Measurements from ENCODE around the gene NEK11. TPM values are rescaled to one million over a fixed set of nuclear protein-coding genes. Genes with fewer than 3 reads are reported as not detected.

NEK11 gene
- total RNA-seq, 1 donor, result 14.5 TPM

DNA sequence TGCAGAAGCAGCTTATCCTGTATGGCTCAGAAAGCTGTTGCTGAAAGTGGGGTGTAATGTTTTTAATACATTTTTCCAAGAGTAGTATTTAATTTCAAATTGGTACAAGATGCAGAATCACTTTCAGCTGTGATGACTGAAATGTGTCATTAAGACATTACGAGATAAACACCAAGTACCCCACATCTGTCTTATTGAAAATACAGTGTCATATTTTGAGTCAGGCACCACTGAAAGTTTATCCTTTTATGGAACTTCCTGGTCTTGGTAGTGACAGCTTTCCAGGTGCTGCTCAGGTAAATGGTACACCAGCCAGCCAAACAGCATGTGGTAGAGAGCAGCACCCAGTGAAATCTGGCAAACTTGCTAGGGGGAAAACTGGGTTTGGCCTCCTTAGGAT, 17.0 kb upstream of the NEK11 start:
- no peaks in the 10 kb centered on the region for H3K27me3 ChIP-seq (ENCODE audit: insufficient read depth, low read length)
- no peak overlapping the region for H3K27ac ChIP-seq (ENCODE audit: low read depth, low read length)
- no peaks in the 10 kb centered on the region for H3K4me1 ChIP-seq (ENCODE audit: insufficient read depth, low read length)
- H4K20me1 ChIP-seq (ENCODE audit: insufficient read depth, low read length), result no peaks in the 10 kb centered on the region
- no peaks in the 10 kb centered on the region for H3K9me3 ChIP-seq (ENCODE audit: low read depth, low read length)
- H3K4me2 ChIP-seq (ENCODE audit: insufficient read depth, low read length), result no peak overlapping the region
- no peak overlapping the region for H2AFZ ChIP-seq (ENCODE audit: low read length)
- H3K4me3 ChIP-seq (ENCODE audit: insufficient read depth, low read length), result no peak overlapping the region
- no peak for DNase-seq (ENCODE audit: insufficient read length, low spot score, missing footprints)
- no peak for TF ChIP-seq CTCF (IDR thresholded peaks at IDR 0.05; ENCODE audit: extremely low read depth, low read depth, low read length)
- peaks cover 38% of the 10 kb centered on the region for H3K36me3 ChIP-seq (ENCODE audit: insufficient read depth, low read length)
- H3K79me2 ChIP-seq (ENCODE audit: insufficient read depth, low read length), result no peaks in the 10 kb centered on the region

DNA sequence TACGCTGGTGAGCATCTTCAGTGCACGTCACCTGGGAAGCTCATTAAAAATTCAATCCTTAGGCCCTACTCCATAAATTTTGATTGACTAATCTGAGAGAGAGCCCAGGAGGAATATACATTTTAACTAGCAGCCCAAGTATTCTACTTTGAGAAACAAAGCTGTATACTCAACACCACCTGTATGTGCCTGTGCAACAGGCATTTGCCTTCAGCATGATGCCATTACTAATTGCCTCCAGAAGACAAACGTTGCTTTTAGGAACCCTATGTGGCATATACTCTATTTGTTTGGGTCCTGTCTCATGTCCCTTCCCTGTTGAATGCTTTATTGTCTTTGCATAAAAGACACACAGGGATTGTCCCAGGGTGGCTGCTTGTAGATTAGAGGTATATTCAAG, 7.7 kb upstream of the NEK11 start:
- Histone ChIP-seq H3K4me3 (ENCODE audit: insufficient read depth, low read length) (no peak overlapping the region), H3K27ac (ENCODE audit: low read depth, low read length) (no peak overlapping the region), H3K9me3 (ENCODE audit: low read depth, low read length) (no peaks in the 10 kb centered on the region), H2AFZ (ENCODE audit: low read length) (no peak overlapping the region), H3K27me3 (ENCODE audit: insufficient read depth, low read length) (no peaks in the 10 kb centered on the region), H3K79me2 (ENCODE audit: insufficient read depth, low read length) (no peaks in the 10 kb centered on the region), H4K20me1 (ENCODE audit: insufficient read depth, low read length) (no peaks in the 10 kb centered on the region), H3K36me3 (ENCODE audit: insufficient read depth, low read length) (peaks cover 41% of the 10 kb centered on the region), H3K4me2 (ENCODE audit: insufficient read depth, low read length) (no peak overlapping the region), H3K4me1 (ENCODE audit: insufficient read depth, low read length) (no peaks in the 10 kb centered on the region)
- TF ChIP-seq CTCF (IDR thresholded peaks at IDR 0.05; ENCODE audit: extremely low read depth, low read depth, low read length), result no peak
- no peak for DNase-seq (ENCODE audit: insufficient read length, low spot score, missing footprints)

DNA sequence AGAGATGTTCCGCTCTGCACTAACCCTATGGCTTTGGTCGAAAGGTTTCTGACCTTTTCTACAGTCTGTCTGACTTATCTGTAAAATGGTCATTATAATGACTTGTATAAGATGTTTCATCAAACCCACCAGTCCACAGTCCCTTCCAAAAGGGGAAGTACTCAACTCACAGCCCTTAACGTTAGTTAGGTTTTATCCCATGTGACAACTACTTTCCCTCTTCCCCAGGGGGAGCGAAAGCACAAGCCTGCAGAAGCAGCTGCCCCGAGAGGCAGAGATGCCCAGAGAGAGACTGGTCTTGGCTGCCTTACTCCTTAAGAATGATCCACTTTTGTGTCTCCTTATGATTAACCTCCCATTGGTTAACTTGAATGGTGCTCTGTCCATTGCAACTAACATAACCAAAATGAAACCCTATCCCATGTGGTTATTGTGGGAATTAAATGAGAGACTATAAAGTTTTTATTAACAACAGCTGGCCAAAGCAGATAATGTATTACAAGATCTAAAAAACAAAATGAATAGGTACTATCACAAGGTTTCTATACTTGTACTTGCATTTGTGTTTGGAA, 6.5 kb upstream of the NEK11 start:
- no peaks in the 10 kb centered on the region for H3K9me3 ChIP-seq (ENCODE audit: low read depth, low read length)
- no peaks in the 10 kb centered on the region for H4K20me1 ChIP-seq (ENCODE audit: insufficient read depth, low read length)
- no peak overlapping the region for H3K4me2 ChIP-seq (ENCODE audit: insufficient read depth, low read length)
- TF ChIP-seq CTCF (IDR thresholded peaks at IDR 0.05; ENCODE audit: extremely low read depth, low read depth, low read length), result no peak
- DNase-seq (ENCODE audit: insufficient read length, low spot score, missing footprints), result no peak
- H3K4me3 ChIP-seq (ENCODE audit: insufficient read depth, low read length), result no peak overlapping the region
- H3K27ac ChIP-seq (ENCODE audit: low read depth, low read length), result no peak overlapping the region
- peaks cover 6% of the 10 kb centered on the region for H3K79me2 ChIP-seq (ENCODE audit: insufficient read depth, low read length)
- H3K27me3 ChIP-seq (ENCODE audit: insufficient read depth, low read length), result no peaks in the 10 kb centered on the region
- no peaks in the 10 kb centered on the region for H3K4me1 ChIP-seq (ENCODE audit: insufficient read depth, low read length)
- H3K36me3 ChIP-seq (ENCODE audit: insufficient read depth, low read length), result peaks cover 36% of the 10 kb centered on the region
- no peak overlapping the region for H2AFZ ChIP-seq (ENCODE audit: low read length)

GRCh38 chr3:131025539-131025938, 1.1 kb upstream of the NEK11 start:
- Histone ChIP-seq H3K4me2 (ENCODE audit: insufficient read depth, low read length) (peak overlapping the region; percentile 97), H3K4me1 (ENCODE audit: insufficient read depth, low read length) (peaks cover 14% of the 10 kb centered on the region), H3K9me3 (ENCODE audit: low read depth, low read length) (no peaks in the 10 kb centered on the region), H3K27me3 (ENCODE audit: insufficient read depth, low read length) (no peaks in the 10 kb centered on the region), H4K20me1 (ENCODE audit: insufficient read depth, low read length) (no peaks in the 10 kb centered on the region), H3K27ac (ENCODE audit: low read depth, low read length) (peak overlapping the region; percentile 92), H3K36me3 (ENCODE audit: insufficient read depth, low read length) (peaks cover 8% of the 10 kb centered on the region), H3K4me3 (ENCODE audit: insufficient read depth, low read length) (peak overlapping the region; percentile 83), H2AFZ (ENCODE audit: low read length) (no peak overlapping the region), H3K79me2 (ENCODE audit: insufficient read depth, low read length) (peaks cover 24% of the 10 kb centered on the region)
- no peak for TF ChIP-seq CTCF (IDR thresholded peaks at IDR 0.05; ENCODE audit: extremely low read depth, low read depth, low read length)
- DNase-seq (ENCODE audit: insufficient read length, low spot score, missing footprints), result no peak

All from osteoblast (primary cell).